Activated CD8-positive, alpha-beta T cell treated with anti-CD3 and anti-CD28 coated beads for 36 hours (primary cell): ENCODE measurements around the gene CLTC. TPM values are rescaled to one million over a fixed set of nuclear protein-coding genes. Genes with fewer than 3 reads are reported as not detected.

Source experiments
- ATAC-seq: fragments of 200-7000 bp; cut with Tn5 transposase; one replicate; pipeline ENCODE4 v1.10.0; 2021; ENCODE audit warnings: mild to moderate bottlenecking, moderate library complexity
- CTCF ChIA-PET: fragments of 350-600 bp; sonication (Branson Sonifier 250); formaldehyde crosslinking; loops from one replicate; lab custom pipeline; 2021; ENCODE audit warnings: antibody characterized with exemption; lab: Charles Lee
- POLR2A ChIA-PET: fragments of 350-600 bp; sonication (Branson Sonifier 250); formaldehyde crosslinking; loops from one replicate; lab custom pipeline; 2021; ENCODE audit warnings: antibody characterized with exemption; lab: Charles Lee
- DNase-seq: peaks from one replicate; pipeline ENCODE4 v3.0.0-alpha.2; 2020
- H3K27ac Mint-ChIP-seq: one replicate; pipeline ENCODE4 v1.8.0; 2021; ENCODE audit warnings: mild to moderate bottlenecking, mixed read lengths
- H3K27me3 Mint-ChIP-seq: one replicate; pipeline ENCODE4 v1.8.0; 2021; ENCODE audit warnings: mixed read lengths
- H3K36me3 Mint-ChIP-seq: one replicate; pipeline ENCODE4 v1.8.0; 2021; ENCODE audit warnings: low read depth, mixed read lengths
- H3K4me1 Mint-ChIP-seq: one replicate; pipeline ENCODE4 v1.8.0; 2021; ENCODE audit warnings: low read depth, mixed read lengths
- H3K4me3 Mint-ChIP-seq: one replicate; pipeline ENCODE4 v1.8.0; 2021; ENCODE audit warnings: mild to moderate bottlenecking, moderate library complexity, mixed read lengths
- H3K9me3 Mint-ChIP-seq: one replicate; pipeline ENCODE4 v1.8.0; 2021; ENCODE audit warnings: mixed read lengths
- CTCF ChIP-seq: fragments of 200-600 bp; IDR thresholded peaks from one replicate; pipeline ENCODE4 v1.8.0; 2022; ENCODE audit warnings: antibody characterized with exemption, mild to moderate bottlenecking
- intact Hi-C: fragments of 100-400 bp; cut with micrococcal nuclease; formaldehyde crosslinking; loops from one replicate; pipeline ENCODE4 v1.10.0; 2022
- total RNA-seq, 2 experiments: library from RNA; stranded (reverse); gene quantifications; one replicate each; pipeline ENCODE4 v1.2.3, GENCODE V29; 2021

Gene CLTC
- total RNA-seq, 2 experiments from 2014 or later: 137 to 142 TPM

GRCh38 chr17:59743842-59744241 lies 124.1 kb downstream of the CLTC start:
- ATAC-seq (no peak), DNase-seq (no peak)
- intact Hi-C loops: loop anchor here (10.0 kb wide), 1 partner anchor 291 kb away; no protein-coding TSS in a partner anchor
- POLR2A ChIA-PET: no interaction called here
- Mint-ChIP-seq H3K27me3 (no peaks in the 10 kb centered on the region), H3K9me3 (peaks cover 4% of the 10 kb centered on the region), H3K27ac (no peak overlapping the region), H3K4me1 (peaks cover 3% of the 10 kb centered on the region), H3K4me3 (no peak overlapping the region), H3K36me3 (peaks cover 15% of the 10 kb centered on the region)
- CTCF ChIA-PET: interaction anchor here (1.1 to 1.5 kb wide), 2 partner anchors 10 to 21 kb away, joined by 4 to 7 read pairs; no protein-coding TSS in a partner anchor
- no peak for TF ChIP-seq CTCF

- H3K9me3 Mint-ChIP-seq: peaks cover 4% of the 10 kb centered on the region
- ATAC-seq: no peak
- CTCF ChIA-PET: interaction anchor here (0.8 to 2.6 kb wide), 6 partner anchors 9 to 220 kb away, joined by 3 to 7 read pairs (median 4); partner anchors contain the start of genes PTRH2 and VMP1
- H3K36me3 Mint-ChIP-seq: peaks cover 15% of the 10 kb centered on the region
- no peaks in the 10 kb centered on the region for H3K27me3 Mint-ChIP-seq
- no peak for TF ChIP-seq CTCF
- no peak overlapping the region for H3K27ac Mint-ChIP-seq
- H3K4me1 Mint-ChIP-seq: peaks cover 3% of the 10 kb centered on the region
- intact Hi-C loops: loop anchor here (10.0 kb wide), 1 partner anchor 290 kb away; no protein-coding TSS in a partner anchor
- H3K4me3 Mint-ChIP-seq: no peak overlapping the region
- POLR2A ChIA-PET: interaction anchor here (0.6 to 2.1 kb wide), 3 partner anchors 79 to 96 kb away, joined by 3 to 5 read pairs (median 4); no protein-coding TSS in a partner anchor
- no peak for DNase-seq
These were observed 125.3 kb downstream of the CLTC start for GRCh38 chr17:59745040-59745439.

Other genes with a start within 250 kb of the CLTC start
- 10 to 100 TPM; 24.7 to 24.9 TPM for gene DHX40, start 54.3 kb upstream of the CLTC start, total RNA-seq
- gene PTRH2, start 87.5 kb downstream of the CLTC start, total RNA-seq: 10 to 100 TPM; 34.2 to 37.4 TPM
- 100 to 1,000 TPM; 239 to 248 TPM for gene VMP1, start 87.8 kb downstream of the CLTC start, total RNA-seq